NCI-H2196 (cell line): ENCODE results near the gene ZFP1.

Experiments used
- DNase-seq: peaks from one replicate; lab custom pipeline; 2025; ENCODE audit not compliant: unreplicated experiment; lab: John Stamatoyannopoulos, UW

Gene ZFP1

GRCh38 chr16:75112734-75113491 lies 35.4 kb upstream of the ZFP1 start:
- DNase-seq: no peak

DNA sequence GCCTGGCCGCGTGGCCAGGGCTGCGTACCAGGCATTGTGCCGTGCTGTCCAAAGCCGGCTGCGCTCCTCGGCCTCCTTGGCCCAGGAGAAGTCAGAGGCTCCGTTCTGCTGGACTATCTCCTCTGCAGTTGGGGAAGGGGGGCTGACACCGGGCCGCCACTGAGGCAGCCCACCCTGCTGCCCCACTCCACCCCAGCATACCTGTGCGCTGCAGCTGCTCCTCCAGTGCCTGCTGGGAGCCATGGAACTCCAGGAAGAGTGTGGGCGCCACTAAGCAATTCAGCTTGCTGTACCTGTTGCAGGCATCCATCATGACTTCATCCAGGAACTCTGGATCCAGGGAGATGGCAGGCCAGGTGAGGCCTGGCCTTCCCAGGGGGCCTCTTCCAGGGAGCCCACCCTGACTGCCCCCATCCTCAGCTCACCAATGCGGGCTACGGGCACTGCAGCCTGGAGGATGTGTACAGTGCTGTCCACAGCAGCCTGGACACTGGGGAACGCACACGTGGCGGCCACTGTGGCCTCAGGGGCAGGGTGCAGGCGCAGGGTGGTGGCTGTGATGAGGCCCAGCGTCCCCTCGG lies 34.7 kb upstream of the ZFP1 start:
- no peak for DNase-seq

GRCh38 chr16:75114179-75114945 lies 34.0 kb upstream of the ZFP1 start:
- DNase-seq: no peak

DNA sequence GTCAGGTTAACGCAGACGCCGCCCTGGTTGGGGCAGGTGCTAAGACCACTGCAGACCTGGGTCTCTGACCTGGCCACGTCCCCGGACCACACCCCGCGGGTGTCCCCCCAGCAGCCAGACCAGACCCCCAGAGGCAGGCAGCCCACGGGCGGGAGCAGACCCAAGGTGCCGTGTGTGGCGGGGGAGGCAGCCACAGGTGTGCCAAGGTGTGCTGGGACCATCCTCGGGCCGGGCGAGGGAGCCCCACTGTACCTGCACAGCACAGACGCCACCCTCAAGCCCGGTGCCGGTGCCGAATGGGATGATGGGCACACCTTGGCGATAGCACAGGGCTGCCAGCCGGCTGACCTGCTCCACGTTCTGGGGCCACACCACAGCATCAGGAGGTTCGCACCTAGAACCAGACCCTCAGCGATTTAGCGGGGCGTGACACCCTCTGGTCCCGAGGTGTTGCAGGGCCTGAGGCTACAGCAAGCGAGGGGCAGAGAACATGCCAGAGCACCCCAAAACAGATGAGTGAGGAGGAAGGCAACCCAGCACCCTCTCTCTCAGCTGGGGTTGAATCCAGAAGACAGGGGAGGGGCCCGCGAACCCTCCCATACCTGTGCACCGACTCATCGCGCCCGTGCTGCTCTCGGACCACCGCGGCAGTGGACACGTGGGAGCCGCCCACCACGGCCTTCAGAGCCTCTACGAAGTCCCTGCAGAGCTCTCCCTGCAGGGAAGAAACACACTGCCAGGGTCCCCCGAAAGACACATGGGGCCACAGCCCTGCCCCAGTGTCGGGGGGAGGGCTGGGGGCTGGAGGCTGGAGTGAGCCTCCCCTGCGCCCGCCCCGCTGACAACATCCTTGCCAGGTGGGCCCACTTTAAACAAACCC lies 33.1 kb upstream of the ZFP1 start:
- no peak for DNase-seq

DNA sequence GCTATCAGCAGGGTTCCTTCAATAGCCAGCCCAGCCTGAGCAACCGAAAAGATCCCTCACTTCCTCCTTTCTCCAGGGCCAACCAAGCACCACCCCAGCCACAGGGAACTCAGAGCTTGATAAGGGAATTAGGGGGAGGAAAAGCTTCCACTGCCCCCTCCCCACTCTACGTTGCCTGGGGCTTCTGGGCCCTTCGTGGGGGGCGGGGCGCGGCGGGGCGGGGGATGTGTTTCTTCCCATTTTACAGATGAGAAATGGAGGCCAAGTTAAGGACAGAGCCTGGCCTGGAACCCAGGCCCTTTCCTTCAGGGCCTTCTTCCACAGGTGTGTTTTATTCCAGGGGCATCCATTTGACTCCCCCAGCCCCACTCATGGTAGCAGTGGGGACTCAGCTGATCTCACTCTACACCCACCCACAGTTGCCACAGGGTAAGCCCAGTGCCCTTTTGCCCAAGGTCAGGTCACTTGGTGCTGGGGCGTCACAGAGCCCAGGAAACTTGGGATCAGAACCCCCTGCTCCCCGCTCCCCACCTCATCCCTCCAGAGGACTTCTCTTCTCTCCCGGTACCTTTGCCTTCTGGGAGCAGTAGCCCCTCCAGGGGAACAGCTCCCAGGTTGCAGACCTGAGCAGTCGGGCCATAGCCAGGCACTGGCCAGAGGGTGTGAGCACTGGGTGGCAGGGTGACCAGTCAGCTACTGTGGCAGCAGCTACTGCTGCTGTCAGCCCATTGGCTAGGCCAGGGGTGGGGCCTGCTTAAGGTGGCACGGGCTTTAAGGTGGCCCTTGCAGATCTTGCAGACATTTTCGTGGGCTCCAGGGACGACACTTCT lies 32.0 kb upstream of the ZFP1 start, which contains the start of gene LDHD:
TSS of gene LDHD (minus strand) at position 700 of the 830 bp plus-strand sequence. CDS start at position 640, 60 bp downstream.
- no peak for DNase-seq

GRCh38 chr16:75116911-75117245 lies 31.4 kb upstream of the ZFP1 start:
- no peak for DNase-seq

GRCh38 chr16:75118943-75119539 lies 29.3 kb upstream of the ZFP1 start:
- DNase-seq: no peak

DNA sequence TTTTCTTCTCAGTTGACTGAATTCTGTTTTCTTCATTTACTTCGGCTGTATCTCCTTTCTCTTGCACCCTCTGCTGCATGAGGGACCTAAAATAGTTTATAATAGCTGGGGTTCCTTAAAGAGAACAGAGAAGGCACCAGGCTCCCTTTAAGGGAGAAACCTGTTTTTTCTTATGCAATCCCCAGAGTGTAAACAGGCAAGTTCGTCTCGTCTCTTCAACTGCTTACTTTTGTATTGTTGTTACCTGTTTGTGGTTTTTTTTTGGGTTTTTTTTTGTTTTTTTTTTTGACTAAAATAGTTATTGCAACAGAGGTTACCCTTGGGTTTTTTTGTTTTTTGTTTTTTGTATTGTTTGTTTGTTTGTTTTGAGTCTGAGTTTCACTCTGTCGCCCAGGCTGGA lies 28.1 kb upstream of the ZFP1 start:
- DNase-seq: no peak

DNA sequence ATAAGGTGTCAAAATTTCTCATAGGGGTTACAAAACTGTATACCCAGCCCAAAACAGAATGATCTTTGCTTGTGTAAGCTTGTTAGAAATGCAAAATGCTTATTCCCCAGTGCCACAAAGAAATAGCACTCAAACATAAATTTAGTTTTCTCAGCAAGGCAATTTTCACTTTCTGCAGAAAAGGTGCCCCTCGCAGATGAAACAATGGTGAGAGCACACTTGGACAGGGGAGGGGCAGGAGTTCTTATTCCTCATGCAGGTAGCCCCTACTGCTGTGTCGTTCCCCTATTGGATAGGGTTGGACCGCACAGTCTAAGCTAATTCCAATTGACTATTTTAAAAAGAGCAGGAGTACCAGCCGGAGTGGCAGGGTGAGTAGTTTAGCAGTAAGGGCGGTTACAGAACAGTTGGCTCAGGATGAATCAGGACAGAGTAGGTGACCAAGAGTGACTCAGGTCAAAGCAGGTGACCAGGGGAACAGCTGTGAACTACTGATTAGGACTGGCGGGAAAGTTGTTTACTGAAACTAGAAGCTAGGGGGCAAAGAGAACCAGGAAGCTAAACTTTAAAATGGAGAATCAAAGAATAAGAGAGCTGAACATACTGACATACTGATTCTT lies 26.3 kb upstream of the ZFP1 start:
- DNase-seq: no peak

- no peak for DNase-seq
Measured at GRCh38 chr16:75122609-75123008, 25.7 kb upstream of the ZFP1 start.

DNA sequence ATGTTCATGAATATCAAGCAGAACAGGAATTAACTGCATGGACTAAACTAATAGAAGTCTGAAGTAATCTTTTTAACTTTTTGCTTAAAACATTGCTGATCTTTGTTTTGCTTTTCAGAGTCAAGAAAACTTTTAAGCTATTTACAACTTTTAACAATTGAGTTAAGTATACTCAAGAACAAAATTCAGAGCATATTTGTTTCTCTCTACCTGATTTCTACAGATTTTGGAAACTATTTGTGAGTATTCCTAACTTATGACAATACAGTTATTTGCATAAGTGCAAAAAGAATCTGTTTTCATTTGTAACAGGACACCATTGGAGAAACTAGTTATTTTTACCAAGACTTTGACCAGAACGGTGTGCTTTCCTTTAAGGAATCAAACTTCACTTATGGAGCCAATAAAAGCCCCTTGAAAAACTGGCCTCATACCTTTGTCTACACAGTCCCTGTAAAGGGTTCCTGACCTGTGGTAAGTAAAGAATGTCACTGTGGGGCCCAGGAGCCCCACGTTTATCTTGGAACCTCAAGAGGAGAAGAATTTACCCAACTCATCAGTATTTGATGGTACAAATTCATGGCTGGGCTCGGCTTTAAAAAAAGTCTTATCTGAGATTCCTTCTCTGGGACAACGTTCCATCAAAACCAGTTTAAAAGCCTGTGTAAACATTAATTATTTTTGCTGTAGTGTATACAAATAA lies 20.5 kb upstream of the ZFP1 start:
- no peak for DNase-seq

DNA sequence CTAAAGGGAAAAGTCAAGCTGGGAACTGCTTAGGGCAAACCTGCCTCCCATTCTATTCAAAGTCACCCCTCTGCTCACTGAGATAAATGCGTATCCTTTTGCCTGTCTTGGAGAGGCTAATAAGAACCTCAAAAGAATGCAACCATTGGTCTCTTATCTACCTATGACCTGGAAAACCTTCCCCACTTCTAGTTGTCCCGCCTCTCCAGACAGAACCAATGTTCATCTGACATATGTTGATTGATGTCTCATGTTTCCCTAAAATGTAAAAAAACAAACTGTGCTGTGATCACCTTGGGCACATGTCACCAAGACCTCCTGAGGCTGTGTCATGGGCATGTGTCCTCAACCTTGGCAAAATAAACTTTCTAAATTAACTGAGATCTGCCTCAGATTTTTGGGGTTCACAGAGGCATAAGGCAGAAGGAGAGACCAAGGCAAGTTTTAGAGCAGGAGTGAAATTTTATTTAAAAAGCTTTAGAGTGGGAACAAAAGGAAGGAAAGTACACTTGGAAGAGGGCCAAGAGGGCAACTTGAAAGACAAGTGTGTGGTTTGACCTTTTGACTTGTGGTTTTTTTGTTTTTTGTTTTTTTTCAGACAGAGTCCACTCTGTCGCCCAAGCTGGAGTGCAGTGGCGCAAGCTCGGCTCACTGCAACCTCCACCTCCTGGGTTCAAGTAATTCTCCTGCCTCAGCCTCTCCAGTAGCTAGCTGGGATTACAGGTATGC lies 18.7 kb upstream of the ZFP1 start:
- DNase-seq: peak; percentile 30

GRCh38 chr16:75130150-75130771 lies 18.1 kb upstream of the ZFP1 start:
- DNase-seq: peak; percentile 1

- DNase-seq: no peak
Measured at GRCh38 chr16:75131081-75131480, 17.2 kb upstream of the ZFP1 start.

GRCh38 chr16:75138233-75138632 lies 10.1 kb upstream of the ZFP1 start:
- DNase-seq: no peak

- DNase-seq: no peak
Measured at GRCh38 chr16:75138636-75139035, 9.7 kb upstream of the ZFP1 start.

DNA sequence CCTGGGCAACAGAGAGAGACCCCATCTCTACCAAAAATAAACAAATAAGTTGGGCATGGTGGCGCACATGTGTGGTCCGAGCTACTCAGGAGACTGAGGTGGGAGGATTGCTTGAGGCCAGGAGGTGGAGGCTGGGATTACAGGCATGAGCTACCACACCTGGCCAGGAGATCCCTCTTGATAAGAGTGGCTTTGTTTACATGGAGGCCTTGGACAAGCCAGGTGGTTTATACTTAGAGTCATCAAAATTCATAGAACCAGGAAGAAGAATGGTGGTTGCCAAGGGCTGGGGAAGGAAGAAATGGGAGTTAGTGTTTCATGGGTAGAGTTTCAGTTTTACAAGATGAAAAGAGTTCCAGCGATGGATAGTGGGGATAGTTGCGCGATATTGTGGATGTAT lies 8.8 kb upstream of the ZFP1 start:
- peak; percentile 14 for DNase-seq

GRCh38 chr16:75143941-75144340 lies 4.4 kb upstream of the ZFP1 start:
- no peak for DNase-seq
